Measurements from ENCODE around the gene IGLON5.

The IGLON5 gene
- 0 reads per million in 4 experiments for total RNA-seq

GRCh38 chr19:51311351-51312257 is at the start of gene IGLON5:
TSS of gene IGLON5 (plus strand) at chr19:51311644. CDS start at chr19:51311848, 204 bp downstream.
- DNase-seq: no peak

- no peak for DNase-seq
These were observed 47.6 kb upstream of the IGLON5 start for GRCh38 chr19:51263808-51264207.

GRCh38 chr19:51271067-51271466 is 40.4 kb upstream of the IGLON5 start:
- no peak for DNase-seq

- no peak for DNase-seq
These were observed 39.1 kb upstream of the IGLON5 start for GRCh38 chr19:51272183-51272810.

GRCh38 chr19:51274049-51274770 is 37.2 kb upstream of the IGLON5 start:
- no peak for DNase-seq

- DNase-seq: no peak
These were observed 34.3 kb upstream of the IGLON5 start for GRCh38 chr19:51277112-51277511.

- no peak for DNase-seq
These were observed 29.1 kb upstream of the IGLON5 start for GRCh38 chr19:51282335-51282734.

- DNase-seq: no peak
These were observed 25.8 kb upstream of the IGLON5 start for GRCh38 chr19:51285682-51286081.

- DNase-seq: no peak
These were observed 21.8 kb upstream of the IGLON5 start for GRCh38 chr19:51289635-51290034.

GRCh38 chr19:51292971-51293370 is 18.5 kb upstream of the IGLON5 start:
- no peak for DNase-seq

- DNase-seq: no peak
These were observed 17.8 kb upstream of the IGLON5 start for GRCh38 chr19:51293571-51294210.

- no peak for DNase-seq
These were observed 17.1 kb upstream of the IGLON5 start for GRCh38 chr19:51294211-51294976.

GRCh38 chr19:51294977-51295375 is 16.5 kb upstream of the IGLON5 start:
- DNase-seq: no peak

GRCh38 chr19:51295382-51296126 is 15.9 kb upstream of the IGLON5 start:
- no peak for DNase-seq

GRCh38 chr19:51296336-51297093 is 14.9 kb upstream of the IGLON5 start:
- no peak for DNase-seq

- no peak for DNase-seq
These were observed 14.0 kb upstream of the IGLON5 start for GRCh38 chr19:51297406-51297805.

- DNase-seq: no peak
These were observed 10.2 kb upstream of the IGLON5 start for GRCh38 chr19:51301266-51301665.

GRCh38 chr19:51305479-51305878 is 6.0 kb upstream of the IGLON5 start:
- no peak for DNase-seq

GRCh38 chr19:51316688-51317087 is 5.2 kb downstream of the IGLON5 start:
- DNase-seq: no peak

- no peak for DNase-seq
These were observed 5.9 kb downstream of the IGLON5 start for GRCh38 chr19:51317376-51317775.

- DNase-seq: no peak
These were observed 6.5 kb downstream of the IGLON5 start for GRCh38 chr19:51317968-51318367.
